ENCODE data around the gene ERN2.
A peak's percentile ranks its signal among the peaks of the same experiment; 100 is the strongest.

ERN2 gene

DNA sequence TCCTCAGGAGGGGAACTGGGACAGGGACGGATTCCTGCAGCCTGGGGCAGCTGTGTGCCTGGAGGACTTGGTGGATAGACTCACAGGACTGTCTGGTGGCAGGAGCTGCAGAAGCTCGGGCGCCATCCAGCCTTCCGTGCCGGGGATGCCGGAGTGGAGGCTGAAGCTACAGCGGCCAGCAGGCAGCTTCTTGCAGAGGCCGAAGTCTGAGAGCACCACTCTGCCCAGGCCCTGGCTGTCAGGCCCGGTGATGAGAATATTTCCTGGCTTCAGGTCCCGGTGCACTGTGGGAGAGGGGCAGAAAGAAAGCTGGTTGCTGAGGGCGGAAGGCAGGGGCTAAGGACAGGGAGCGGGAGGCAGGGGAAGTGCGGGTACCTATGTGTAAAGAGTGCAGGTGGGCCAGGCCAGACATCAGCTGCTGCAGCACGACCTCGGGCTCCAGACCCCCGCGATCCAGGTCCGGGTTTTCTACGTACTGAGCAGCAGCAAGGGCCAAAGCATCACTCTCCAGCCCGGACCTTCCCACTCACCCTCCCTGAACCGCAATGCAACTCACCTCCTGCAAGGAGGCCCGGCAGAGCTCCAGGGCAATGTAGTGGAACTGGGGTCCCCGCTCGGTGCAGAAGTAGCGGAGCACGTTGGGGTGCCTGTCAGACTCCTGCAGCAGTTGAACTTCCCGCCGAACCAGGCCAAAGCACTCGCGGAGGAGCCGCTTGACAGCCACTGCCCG is 18.2 kb downstream of the ERN2 start:
- Histone ChIP-seq H3K36me3 (ENCODE audit: control insufficient read depth, low read depth, low read length) (peaks cover 17% of the 10 kb centered on the region), H3K9ac (ENCODE audit: low read length) (peak overlapping the region; percentile 37), H3K27me3 (ENCODE audit: control insufficient read depth, insufficient read depth, low read length) (no peaks in the 10 kb centered on the region), H3K27ac (ENCODE audit: low read length) (no peak overlapping the region), H3K9me3 (ENCODE audit: control insufficient read depth, low read depth, low read length) (no peaks in the 10 kb centered on the region), H3K4me1 (ENCODE audit: control insufficient read depth, low read depth, low read length) (peaks cover 4% of the 10 kb centered on the region), H3K4me3 (ENCODE audit: low read length) (peak overlapping the region; percentile 61)

DNA sequence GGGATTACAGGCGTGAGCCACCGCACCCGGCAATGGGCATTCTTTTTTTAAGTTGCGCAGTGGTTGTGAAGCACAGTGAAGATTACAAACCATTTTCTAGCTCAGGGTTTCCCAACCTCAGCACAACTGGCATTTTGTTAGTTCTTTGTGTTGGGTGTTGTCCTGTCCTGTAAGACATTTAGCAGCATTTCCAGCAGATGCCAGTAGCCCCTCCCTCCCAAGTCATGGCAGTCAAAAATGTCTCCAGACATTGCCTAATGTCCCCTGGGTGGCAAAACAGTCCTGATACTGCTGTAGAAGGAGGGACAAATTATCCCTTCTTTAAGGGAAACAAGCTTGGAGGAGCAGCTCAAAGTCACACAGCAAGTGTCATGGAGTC is 18.8 kb downstream of the ERN2 start:
- Histone ChIP-seq H3K27ac (ENCODE audit: low read length) (no peak overlapping the region), H3K4me3 (ENCODE audit: low read length) (peak overlapping the region; percentile 61), H3K27me3 (ENCODE audit: control insufficient read depth, insufficient read depth, low read length) (no peaks in the 10 kb centered on the region), H3K4me1 (ENCODE audit: control insufficient read depth, low read depth, low read length) (peaks cover 4% of the 10 kb centered on the region), H3K36me3 (ENCODE audit: control insufficient read depth, low read depth, low read length) (peaks cover 22% of the 10 kb centered on the region), H3K9me3 (ENCODE audit: control insufficient read depth, low read depth, low read length) (no peaks in the 10 kb centered on the region), H3K9ac (ENCODE audit: low read length) (no peak overlapping the region)

DNA sequence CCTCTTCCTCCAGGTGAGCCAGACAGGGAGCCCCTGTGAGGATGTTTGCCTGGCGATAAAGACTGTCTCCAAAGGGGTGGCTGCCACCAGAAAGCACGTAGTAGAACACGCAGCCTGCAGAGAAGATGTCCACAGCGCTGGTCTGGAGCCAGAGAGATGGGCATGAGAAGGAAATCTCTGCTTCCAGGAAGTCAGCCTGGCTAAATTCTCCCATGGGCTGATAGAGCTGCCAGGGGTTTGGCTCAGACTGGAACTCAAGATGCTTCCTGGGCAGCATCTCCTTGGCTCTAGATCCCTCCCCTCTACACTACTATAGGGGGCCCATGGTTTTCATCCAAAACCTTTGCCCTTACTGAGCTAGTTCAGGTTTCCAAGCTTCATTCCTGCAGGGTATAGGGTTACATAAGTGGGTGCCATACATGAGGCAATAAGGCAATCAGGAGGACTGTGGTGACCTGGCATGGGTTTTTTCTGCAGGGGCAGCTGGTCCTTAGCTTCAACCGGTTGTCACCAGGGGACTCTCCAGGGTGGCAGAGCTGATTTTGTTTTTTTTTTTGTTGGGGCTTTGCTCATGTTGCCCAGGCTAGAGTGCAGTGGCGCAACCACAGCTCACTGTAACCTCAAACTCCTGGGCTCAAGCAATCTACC is 20.7 kb downstream of the ERN2 start:
- H3K9me3 ChIP-seq (ENCODE audit: control insufficient read depth, low read depth, low read length): no peaks in the 10 kb centered on the region
- H3K36me3 ChIP-seq (ENCODE audit: control insufficient read depth, low read depth, low read length): peaks cover 42% of the 10 kb centered on the region
- no peaks in the 10 kb centered on the region for H3K27me3 ChIP-seq (ENCODE audit: control insufficient read depth, insufficient read depth, low read length)
- H3K4me1 ChIP-seq (ENCODE audit: control insufficient read depth, low read depth, low read length): peaks cover 4% of the 10 kb centered on the region
- H3K9ac ChIP-seq (ENCODE audit: low read length): no peak overlapping the region
- no peak overlapping the region for H3K27ac ChIP-seq (ENCODE audit: low read length)
- no peak overlapping the region for H3K4me3 ChIP-seq (ENCODE audit: low read length)

DNA sequence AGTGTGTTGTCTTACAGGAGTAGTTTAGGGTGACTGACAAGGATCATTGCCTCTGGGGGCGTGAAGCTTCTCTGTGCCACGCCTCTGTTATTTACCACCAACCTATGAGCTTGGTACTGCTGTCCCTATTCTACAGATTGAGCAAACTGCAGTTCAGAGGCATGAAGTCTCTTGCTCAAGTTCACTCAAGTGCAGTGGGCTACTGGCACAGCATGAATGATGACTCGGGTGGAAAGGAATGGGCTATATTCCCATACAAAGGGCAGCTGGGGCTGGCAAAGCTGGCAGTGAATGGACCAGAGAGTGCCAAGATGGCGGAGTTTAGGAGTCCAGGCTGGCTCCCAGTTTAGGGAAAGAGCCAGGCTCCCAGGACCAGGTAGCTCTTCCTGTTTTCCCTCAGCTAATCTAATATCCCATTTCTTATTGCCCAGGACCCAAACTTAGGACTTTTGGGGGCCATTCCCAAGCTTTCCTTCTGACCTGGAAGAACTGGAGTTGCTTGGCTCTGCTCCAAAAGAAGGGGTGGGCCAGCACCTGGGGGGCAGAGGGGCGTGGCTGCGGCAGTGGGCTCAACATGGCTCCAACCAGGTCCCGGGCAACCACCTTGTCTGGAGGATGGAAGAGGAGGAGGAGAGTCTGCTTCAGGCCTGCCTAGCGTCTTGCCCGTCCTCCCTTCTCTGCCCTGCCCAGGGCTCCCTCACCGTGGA is 21.4 kb downstream of the ERN2 start:
- no peaks in the 10 kb centered on the region for H3K9me3 ChIP-seq (ENCODE audit: control insufficient read depth, low read depth, low read length)
- H3K27ac ChIP-seq (ENCODE audit: low read length): no peak overlapping the region
- H3K36me3 ChIP-seq (ENCODE audit: control insufficient read depth, low read depth, low read length): peaks cover 48% of the 10 kb centered on the region
- H3K4me1 ChIP-seq (ENCODE audit: control insufficient read depth, low read depth, low read length): peaks cover 4% of the 10 kb centered on the region
- no peak overlapping the region for H3K4me3 ChIP-seq (ENCODE audit: low read length)
- no peak overlapping the region for H3K9ac ChIP-seq (ENCODE audit: low read length)
- H3K27me3 ChIP-seq (ENCODE audit: control insufficient read depth, insufficient read depth, low read length): no peaks in the 10 kb centered on the region

DNA sequence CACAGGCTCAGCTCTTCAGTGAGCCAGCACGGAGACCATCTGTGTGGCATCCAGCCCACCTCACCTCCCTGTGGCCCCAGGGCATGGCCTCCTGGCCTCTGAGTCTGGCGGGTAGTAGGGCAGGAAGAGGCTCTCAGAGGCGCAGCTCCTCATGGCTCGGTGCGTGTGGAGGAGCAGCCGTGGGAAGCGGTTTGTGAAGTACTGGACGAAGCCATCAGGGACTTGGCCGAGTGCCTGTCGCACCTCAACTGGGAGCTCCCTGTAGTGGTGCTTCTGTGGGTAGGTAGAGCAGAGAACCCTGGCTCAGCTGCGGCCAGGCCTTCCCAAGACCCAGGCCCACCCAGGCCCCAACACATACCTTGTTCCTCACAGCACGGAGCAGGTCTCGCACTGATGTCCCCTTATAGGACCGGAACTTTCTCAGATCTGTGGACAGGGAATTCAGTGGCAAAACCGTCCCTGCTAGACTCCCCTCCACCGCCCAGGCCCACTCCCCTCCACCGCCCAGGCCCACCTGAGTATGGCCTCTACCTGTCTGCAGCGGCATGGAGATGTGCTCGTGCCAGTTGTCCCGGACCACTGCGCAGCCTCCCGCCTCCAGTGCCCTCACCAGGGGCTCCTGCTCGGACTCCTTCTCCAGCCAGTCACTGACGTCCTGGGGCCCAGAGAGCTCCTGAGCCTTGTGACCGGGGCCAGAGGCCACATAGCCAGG is 22.1 kb downstream of the ERN2 start:
- Histone ChIP-seq H3K9me3 (ENCODE audit: control insufficient read depth, low read depth, low read length) (no peaks in the 10 kb centered on the region), H3K4me3 (ENCODE audit: low read length) (no peak overlapping the region), H3K4me1 (ENCODE audit: control insufficient read depth, low read depth, low read length) (peaks cover 4% of the 10 kb centered on the region), H3K9ac (ENCODE audit: low read length) (no peak overlapping the region), H3K36me3 (ENCODE audit: control insufficient read depth, low read depth, low read length) (peaks cover 53% of the 10 kb centered on the region), H3K27me3 (ENCODE audit: control insufficient read depth, insufficient read depth, low read length) (no peaks in the 10 kb centered on the region), H3K27ac (ENCODE audit: low read length) (no peak overlapping the region)

DNA sequence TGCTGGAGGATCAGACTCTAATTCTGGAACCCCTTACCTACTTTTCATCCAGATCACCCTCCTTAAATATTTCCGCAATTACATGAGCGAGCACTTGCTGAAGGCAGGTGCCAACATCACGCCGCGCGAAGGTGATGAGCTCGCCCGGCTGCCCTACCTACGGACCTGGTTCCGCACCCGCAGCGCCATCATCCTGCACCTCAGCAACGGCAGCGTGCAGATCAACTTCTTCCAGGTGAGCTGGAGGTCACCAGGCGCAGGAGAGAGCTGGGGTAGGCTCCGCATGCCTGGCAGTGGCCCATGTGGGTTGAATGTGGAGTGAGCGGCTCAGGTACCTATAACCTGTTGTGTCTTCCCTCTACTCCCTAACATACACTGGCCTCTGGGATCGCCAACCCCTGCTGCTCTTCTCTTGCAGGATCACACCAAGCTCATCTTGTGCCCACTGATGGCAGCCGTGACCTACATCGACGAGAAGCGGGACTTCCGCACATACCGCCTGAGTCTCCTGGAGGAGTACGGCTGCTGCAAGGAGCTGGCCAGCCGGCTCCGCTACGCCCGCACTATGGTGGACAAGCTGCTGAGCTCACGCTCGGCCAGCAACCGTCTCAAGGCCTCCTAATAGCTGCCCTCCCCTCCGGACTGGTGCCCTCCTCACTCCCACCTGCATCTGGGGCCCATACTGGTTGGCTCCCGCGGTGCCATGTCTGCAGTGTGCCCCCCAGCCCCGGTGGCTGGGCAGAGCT is 23.4 kb downstream of the ERN2 start:
- Histone ChIP-seq H3K36me3 (ENCODE audit: control insufficient read depth, low read depth, low read length) (peaks cover 64% of the 10 kb centered on the region), H3K9ac (ENCODE audit: low read length) (no peak overlapping the region), H3K27ac (ENCODE audit: low read length) (no peak overlapping the region), H3K4me1 (ENCODE audit: control insufficient read depth, low read depth, low read length) (peaks cover 4% of the 10 kb centered on the region), H3K9me3 (ENCODE audit: control insufficient read depth, low read depth, low read length) (no peaks in the 10 kb centered on the region), H3K27me3 (ENCODE audit: control insufficient read depth, insufficient read depth, low read length) (no peaks in the 10 kb centered on the region), H3K4me3 (ENCODE audit: low read length) (no peak overlapping the region)

DNA sequence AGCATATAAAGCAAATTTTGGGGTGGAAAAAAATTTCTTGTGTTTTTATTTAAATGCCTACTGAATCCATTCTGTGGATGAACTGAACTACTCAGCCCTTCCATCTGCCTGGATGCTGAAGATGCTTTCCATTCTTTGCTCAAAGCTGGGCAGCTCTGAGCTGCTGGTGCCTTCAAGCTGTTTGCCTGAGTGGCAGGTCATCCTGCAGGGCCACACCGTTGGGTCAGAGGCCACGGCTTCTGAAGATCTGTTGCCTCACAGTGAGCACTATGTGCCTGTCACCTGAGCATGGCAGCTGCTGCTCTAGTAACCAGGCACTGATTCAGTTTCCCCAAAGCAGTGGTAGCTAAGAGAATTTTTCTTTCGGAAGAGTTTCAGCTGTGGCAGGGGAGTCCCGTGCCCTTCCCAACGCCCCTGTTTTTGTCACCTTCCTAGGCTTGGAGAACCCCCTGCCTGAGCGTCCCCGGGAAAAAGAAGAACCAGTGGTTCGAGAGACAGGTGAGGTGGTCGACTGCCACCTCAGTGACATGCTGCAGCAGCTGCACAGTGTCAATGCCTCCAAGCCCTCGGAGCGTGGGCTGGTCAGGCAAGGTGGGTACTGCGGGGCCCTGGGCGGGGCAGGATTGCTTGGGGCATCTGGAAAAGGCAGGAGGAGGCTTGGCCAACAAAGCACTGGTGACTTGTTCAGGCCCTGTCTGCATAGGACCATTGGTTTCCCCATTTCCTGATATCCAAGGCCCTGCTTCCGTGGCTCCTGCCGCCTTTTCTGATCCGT is 25.8 kb downstream of the ERN2 start:
- no peak overlapping the region for H3K9ac ChIP-seq (ENCODE audit: low read length)
- H3K4me3 ChIP-seq (ENCODE audit: low read length): no peak overlapping the region
- no peaks in the 10 kb centered on the region for H3K9me3 ChIP-seq (ENCODE audit: control insufficient read depth, low read depth, low read length)
- no peak overlapping the region for H3K27ac ChIP-seq (ENCODE audit: low read length)
- H3K4me1 ChIP-seq (ENCODE audit: control insufficient read depth, low read depth, low read length): no peaks in the 10 kb centered on the region
- H3K36me3 ChIP-seq (ENCODE audit: control insufficient read depth, low read depth, low read length): peaks cover 87% of the 10 kb centered on the region
- H3K27me3 ChIP-seq (ENCODE audit: control insufficient read depth, insufficient read depth, low read length): no peaks in the 10 kb centered on the region

DNA sequence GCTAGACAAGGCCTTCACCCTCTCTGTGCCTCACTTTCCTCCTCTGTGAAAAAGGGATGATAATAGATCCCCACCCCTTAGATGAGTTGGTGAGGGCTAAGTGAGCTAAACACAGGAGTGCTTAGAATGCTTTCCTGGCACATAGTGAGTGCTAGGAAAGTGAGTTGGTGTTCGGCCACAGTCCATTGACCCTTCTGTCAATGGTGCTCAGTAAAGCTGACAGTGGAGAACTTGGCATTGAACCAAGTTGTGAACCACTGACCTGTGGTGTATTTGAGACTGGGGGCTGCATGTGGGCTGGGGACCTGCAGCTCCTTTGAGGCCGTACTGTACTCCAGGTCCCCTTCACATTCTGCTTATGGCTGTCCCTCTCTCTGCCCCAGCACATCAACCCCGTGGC is 29.5 kb downstream of the ERN2 start:
- Histone ChIP-seq H3K4me1 (ENCODE audit: control insufficient read depth, low read depth, low read length) (peaks cover 6% of the 10 kb centered on the region), H3K4me3 (ENCODE audit: low read length) (no peak overlapping the region), H3K9me3 (ENCODE audit: control insufficient read depth, low read depth, low read length) (no peaks in the 10 kb centered on the region), H3K9ac (ENCODE audit: low read length) (no peak overlapping the region), H3K27ac (ENCODE audit: low read length) (no peak overlapping the region), H3K36me3 (ENCODE audit: control insufficient read depth, low read depth, low read length) (peaks cover 77% of the 10 kb centered on the region), H3K27me3 (ENCODE audit: control insufficient read depth, insufficient read depth, low read length) (no peaks in the 10 kb centered on the region)

DNA sequence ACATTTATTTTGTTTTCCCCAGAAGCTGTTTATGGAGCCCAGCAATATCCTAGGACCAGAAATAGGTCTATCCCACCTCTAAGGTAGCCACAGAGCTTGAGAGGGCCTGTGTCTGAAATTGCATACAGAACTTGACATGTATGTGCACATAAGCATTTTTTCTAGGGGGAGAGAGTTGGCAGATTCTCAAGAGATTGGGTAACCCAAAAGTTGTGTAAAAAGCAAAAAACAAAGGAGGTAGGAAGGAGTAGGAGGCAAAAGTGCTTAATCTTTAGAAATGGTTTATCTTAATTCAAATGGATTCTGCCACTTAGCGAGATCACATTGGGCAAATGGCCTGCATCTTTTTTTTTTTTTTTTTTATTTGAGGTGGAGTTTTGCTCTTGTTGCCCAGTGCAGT is 30.8 kb downstream of the ERN2 start:
- Histone ChIP-seq H3K27me3 (ENCODE audit: control insufficient read depth, insufficient read depth, low read length) (no peaks in the 10 kb centered on the region), H3K9me3 (ENCODE audit: control insufficient read depth, low read depth, low read length) (no peaks in the 10 kb centered on the region), H3K36me3 (ENCODE audit: control insufficient read depth, low read depth, low read length) (peaks cover 64% of the 10 kb centered on the region), H3K4me3 (ENCODE audit: low read length) (no peak overlapping the region), H3K4me1 (ENCODE audit: control insufficient read depth, low read depth, low read length) (peaks cover 6% of the 10 kb centered on the region), H3K9ac (ENCODE audit: low read length) (no peak overlapping the region), H3K27ac (ENCODE audit: low read length) (no peak overlapping the region)

DNA sequence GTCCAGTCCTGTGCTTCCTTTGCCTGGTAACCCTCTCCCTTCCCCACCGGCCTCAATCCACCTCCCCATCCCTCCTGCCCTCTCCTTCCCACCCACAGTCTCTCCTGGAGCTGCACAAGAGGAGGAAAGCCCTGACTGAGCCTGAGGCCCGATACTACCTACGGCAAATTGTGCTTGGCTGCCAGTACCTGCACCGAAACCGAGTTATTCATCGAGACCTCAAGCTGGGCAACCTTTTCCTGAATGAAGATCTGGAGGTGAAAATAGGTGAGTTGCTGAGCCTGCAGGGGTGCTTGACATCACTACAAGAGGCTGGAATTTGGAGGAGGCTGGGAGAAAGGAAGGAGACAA is 33.1 kb downstream of the ERN2 start:
- peak overlapping the region; percentile 94 for H3K9ac ChIP-seq (ENCODE audit: low read length)
- H3K27me3 ChIP-seq (ENCODE audit: control insufficient read depth, insufficient read depth, low read length): no peaks in the 10 kb centered on the region
- peaks cover 45% of the 10 kb centered on the region for H3K36me3 ChIP-seq (ENCODE audit: control insufficient read depth, low read depth, low read length)
- H3K4me3 ChIP-seq (ENCODE audit: low read length): peak overlapping the region; percentile 98
- peaks cover 6% of the 10 kb centered on the region for H3K4me1 ChIP-seq (ENCODE audit: control insufficient read depth, low read depth, low read length)
- H3K9me3 ChIP-seq (ENCODE audit: control insufficient read depth, low read depth, low read length): no peaks in the 10 kb centered on the region
- no peak overlapping the region for H3K27ac ChIP-seq (ENCODE audit: low read length)

All from iPS-18a (cell line).